Testis (tissue), 2 donors: ENCODE data around the gene LYRM4.

Source experiments
- CTCF ChIP-seq, 3 experiments: fragments of 450-650 bp in 2 of 3; fragments of 200-600 bp in 1 of 3; sonication (generic) in 1 of 3; IDR thresholded peaks; one replicate each; pipeline ENCODE4 v1.5.1; 2016 to 2019; ENCODE audit warnings: antibody characterized with exemption in 3 of 3, mild to moderate bottlenecking in 2 of 3, moderate library complexity in 1 of 3
- POLR2A ChIP-seq: fragments of 450-650 bp; IDR thresholded peaks from one replicate; pipeline ENCODE4 v1.6.1; 2017; ENCODE audit warnings: antibody characterized with exemption, mild to moderate bottlenecking, moderate library complexity

GRCh38 chr6:5172041-5172653 is 88.6 kb downstream of the LYRM4 start:
- TF ChIP-seq POLR2A (no peak), CTCF (IDR thresholded peaks at IDR 0.05) (no peak)
